ENCODE measurements around the gene HILPDA.

GRCh38 chr7:128434413-128435326, 21.0 kb upstream of the HILPDA start:
- TF ChIP-seq EZH2phosphoT487 (IDR thresholded peaks at IDR 0.05; ENCODE audit: insufficient read depth, low read depth) (no peak), EZH2 (IDR thresholded peaks at IDR 0.05; ENCODE audit: insufficient read depth, poor library complexity, severe bottlenecking) (no peak)
